HG03280 (cell line): Measurements from ENCODE around the gene CACNA1E.

Experiments used
- ATAC-seq: cut with Tn5 transposase; IDR thresholded peaks from one replicate; pipeline ENCODE4 v1.9.1; 2021; ENCODE audit warnings: mild to moderate bottlenecking, moderate library complexity; ENCODE audit not compliant: unreplicated experiment

The CACNA1E gene

DNA sequence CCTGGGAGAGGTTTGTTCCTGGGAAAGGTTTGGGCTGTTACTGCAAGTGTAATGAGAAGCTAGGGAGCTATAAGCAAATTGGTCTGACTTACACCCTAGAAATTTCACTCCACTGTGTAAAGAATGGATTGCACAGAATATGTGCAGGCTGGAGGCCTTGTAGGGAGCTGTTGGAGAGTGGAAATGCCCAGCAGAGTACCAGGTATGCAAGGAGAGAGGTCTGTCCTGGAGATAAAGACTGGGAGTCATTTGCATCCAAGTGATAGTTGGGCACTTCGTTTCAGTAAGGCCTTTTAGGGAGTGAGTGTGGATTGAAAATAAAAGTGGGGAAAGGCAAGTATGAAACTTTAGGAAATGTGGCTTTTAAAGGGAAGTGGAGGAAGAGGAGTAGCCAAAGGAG lies 75.8 kb downstream of the CACNA1E start:
- no peak for ATAC-seq

DNA sequence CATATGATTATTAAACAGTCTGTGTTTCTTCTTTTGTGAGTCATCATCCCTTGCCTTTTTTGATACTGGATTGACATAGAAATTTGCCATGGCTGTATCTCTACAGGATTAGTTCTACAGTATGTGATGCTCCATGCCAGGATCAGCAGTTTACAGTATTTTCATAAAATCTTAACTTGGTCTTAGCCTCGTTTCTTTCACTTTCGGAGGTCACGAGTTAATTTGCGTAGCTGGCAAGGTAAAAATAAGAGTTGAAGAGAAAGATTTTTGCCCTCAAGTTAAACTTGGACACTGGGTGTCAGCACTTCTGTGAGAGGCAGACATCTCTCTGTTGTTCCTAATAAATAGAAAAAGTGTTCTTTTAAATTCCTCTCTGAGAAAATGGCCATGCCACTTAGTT lies 79.1 kb downstream of the CACNA1E start:
- ATAC-seq = no peak

DNA sequence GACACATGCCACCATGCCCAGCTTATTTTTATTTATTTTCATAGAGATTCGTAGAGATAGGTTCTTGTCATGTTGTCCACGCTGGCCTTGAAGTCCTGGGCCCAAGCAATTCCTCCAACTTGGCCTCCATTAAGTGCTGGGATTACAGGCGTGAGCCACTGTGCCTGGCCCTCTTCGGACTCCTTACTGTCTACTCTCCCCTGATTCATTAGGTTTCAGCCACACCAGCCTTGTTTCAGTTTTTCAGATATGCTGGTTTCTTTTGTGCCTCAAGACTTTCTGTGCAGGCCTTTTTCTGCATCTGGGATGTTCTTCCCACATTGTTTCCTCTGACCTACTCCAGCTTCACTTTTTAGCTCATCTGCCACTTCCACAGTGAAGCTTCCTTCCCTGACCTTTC lies 85.4 kb downstream of the CACNA1E start:
- no peak for ATAC-seq

DNA sequence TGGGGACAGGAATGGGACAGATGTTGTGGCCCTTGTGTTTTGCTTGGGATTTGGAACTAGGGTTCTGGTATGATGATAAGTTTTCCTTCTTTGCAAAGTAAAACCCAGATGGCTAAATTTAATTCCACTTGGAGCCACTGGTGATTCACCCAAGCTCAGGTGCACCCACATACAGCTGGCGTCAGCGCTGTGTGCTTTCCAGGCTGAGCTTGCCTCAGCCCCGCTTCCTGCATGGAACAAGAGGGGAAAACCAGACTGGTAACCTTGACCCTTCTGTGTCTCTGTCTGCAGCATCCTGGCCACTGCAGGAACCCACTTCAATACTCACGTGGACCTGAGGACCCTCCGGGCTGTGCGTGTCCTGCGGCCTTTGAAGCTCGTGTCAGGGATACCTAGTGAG lies 94.2 kb downstream of the CACNA1E start:
- ATAC-seq = no peak

DNA sequence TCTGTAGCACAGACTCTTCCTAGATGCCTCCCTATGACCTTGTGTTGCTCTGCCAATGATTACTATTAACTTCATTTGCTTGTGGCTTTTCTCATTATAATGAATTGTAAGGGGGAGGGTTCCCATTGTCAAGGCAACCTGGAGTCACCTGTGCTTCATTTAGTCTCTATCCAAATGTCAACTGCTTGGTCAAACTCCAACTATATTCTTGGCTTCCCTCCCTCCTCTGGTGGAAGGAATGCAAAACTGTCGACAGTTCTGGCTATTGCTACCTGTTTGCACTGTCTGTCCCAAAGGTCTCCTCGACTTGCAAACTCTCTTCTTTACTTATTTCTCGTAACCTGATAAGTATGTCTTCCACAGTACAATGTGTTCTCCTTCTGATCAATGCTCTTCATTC lies 100.3 kb downstream of the CACNA1E start:
- ATAC-seq = no peak

DNA sequence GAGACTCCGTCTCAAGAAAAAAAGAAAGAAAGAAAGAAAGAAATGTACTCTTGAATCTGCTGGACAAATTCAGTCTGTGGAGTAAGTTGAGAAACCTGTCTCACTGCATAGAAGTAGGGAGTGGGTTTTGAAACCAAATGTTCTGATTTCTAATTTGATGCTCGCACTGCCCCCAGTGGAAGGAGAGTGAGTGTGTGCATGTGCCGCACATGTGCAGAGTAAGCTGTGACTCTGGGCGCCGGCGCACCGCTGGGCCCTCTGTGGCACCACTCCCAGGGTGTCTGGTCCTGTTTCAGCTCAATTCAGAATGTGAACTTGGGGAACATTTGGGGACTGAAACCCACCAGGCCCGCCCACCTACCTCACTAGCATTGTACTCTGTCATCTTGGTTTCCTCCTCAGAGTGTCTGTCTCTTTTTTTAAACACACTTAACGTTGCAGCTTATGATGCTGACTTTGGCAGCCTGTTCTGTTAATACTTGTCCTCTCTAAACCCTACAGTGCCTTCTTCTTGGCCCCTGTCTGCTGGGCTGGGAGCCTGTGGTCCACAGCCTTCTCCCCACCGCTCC lies 104.6 kb downstream of the CACNA1E start:
- no peak for ATAC-seq

DNA sequence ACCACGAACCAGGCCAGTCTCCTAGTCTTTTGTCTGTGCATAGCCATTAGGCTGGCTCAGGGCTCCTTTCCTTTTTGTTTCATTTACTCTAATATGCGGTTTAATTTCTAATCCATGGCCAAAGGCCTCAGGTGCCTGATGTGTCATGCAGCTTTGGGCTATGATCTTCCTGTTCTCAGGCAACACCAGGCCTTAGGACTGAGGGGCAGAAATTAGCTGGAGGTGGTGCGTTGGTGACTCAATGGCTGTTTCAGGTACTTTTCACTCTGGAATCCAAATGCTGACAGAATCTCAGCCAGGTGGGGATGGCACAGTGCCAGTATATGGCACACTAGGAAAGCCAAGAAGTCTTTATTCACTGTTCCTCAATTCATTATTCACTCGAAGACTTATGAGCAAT lies 105.3 kb downstream of the CACNA1E start:
- ATAC-seq = no peak

DNA sequence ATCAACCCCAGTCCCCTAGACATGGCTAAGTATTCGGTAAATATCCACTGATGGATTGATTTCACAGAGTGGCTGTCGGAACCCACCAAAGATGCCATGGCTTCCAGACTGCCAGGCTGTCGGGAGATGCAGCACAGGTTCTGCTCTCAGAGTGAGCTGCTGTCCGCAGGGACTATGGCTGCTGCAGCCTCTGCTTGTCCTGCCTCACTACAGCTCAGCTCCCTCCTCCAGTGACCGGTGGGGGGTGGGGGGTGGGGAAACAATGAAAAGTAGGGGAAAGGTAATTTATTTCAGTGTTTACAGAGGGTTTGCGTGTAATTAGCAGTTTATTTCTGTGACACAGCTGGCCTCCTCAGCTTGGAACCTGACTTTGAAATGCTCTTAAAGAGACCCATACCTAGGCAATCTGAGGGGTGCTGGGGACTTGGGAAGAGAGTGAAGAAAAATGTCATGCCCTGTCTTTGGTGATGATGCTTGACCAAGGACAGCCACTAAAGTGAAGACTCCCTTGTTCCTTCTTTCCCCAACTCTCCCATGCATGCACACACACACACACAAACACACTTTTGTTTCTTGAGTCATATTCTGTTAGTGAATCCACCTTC lies 109.0 kb downstream of the CACNA1E start:
- ATAC-seq = no peak

DNA sequence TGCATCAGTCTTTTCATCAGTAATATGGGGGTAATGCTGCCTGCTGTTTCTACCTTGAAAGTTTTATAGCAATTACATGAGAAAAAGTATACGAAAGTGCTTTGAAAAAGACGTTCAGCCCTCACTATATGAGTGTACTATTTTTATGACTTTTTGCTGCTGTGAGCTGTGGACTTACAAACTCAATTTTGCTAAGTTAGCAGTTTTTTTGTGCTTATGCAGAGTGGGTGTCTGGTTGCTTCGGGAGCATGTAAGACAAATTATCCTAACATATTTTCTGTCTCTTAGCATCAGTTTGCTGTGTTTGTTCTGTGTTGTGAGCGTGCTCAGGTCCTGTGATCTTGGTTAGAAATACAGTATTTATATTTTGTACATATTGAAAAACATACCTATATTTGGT lies 109.7 kb downstream of the CACNA1E start:
- ATAC-seq = no peak

DNA sequence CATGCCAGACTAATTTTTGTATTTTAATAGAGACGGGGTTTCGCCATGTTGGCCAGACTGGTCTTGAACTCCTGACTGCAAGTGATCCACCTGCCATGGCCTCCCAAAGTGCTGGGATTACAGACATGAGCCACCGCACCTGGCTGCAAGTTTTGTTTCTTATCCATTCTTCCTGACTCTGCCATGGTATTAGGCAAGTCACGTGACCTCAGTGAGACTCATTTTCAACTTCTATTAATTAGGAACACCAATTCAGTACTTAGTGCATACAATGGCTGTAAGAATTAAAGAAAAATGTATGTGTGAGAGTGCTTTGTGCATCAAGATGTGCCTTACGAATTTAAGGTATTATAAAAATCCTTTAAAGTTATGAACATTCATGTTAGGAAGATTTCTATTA lies 111.2 kb downstream of the CACNA1E start:
- ATAC-seq = no peak

DNA sequence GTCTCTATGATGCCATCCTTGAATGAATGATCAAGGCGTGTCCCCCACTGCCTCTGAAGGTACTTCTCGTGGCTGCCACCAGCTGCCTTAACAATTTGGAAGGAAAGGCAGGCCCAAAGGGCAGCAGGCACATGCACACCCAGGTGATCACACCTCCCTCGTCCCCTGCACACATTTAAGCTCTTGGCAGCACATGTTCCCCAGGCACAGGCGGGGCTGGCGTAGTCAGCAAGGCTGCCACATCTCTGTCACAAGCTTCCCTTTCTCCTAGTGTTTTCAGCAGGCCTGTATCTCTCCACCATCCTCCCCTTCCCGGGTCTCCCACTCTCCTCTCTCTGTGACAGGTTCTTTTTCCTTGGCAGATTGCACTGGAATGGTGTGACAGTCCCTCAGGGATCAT lies 111.9 kb downstream of the CACNA1E start:
- ATAC-seq = no peak

DNA sequence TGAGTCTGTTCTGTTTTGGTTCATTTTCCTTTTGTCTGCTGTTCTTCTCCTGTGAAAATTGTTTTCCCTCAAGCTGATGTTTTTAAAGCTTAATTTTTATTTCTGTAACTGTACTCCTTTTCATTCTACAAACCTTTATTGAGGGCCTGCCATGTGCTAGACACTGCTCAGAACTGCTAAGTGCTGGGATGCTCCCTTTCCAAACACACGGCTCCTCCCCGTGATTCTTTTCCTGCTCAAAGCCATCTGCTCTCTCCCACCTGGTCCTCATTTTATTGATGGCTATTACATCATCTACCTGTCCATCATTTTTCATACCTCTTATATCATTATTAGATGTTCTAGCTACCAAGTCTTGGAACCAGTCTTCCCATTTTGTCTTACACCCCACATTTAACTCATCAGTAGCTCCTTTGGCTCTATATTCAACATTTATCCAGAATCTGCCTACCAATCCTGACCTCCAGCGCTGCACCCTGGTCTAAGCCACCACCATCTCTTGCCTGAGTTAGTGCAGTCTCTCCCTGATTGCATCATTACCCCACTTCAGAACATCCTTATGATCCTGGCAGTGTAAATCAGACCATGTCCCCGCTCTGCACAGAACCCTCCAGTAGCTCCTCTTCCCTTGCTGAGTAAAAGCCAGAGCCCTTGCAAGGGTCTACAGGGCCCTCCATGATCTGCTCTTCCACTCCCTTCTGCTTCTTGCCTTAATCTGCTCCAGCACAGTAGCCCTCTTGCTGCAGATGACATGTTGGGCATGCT lies 118.1 kb downstream of the CACNA1E start:
- ATAC-seq = no peak

DNA sequence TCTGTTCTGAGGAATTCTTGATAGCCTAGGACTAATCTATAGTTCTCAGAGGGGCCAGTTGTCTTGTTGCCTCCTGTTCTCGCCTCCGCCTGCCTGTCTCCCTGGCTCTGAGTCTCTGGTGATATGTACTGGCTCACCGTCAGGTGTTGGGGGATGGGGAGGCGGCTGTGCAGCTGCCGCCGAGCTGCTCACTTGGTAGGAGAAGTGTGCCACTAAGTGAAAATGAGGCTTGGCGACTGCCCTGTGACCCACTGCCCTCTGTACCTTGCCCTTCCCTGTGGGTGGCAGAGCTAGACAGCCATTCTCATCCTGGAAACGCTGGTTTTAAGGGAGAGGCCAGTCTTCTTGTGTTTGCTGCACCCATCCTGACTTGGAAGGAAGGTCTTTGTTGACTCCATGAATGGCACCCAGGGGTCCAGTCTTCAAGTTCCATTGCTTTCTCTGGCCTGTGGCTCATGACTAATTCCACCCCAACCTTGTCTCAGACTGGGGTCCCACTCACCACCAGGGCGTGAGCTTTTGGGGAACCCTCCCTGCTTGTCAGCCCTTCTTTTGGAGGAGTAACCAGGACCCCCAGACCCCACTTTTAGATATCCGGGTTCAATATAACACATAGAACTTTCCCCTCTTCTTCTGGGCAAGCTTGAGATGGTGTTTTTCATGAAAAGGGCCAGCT lies 120.6 kb downstream of the CACNA1E start:
- no peak for ATAC-seq

DNA sequence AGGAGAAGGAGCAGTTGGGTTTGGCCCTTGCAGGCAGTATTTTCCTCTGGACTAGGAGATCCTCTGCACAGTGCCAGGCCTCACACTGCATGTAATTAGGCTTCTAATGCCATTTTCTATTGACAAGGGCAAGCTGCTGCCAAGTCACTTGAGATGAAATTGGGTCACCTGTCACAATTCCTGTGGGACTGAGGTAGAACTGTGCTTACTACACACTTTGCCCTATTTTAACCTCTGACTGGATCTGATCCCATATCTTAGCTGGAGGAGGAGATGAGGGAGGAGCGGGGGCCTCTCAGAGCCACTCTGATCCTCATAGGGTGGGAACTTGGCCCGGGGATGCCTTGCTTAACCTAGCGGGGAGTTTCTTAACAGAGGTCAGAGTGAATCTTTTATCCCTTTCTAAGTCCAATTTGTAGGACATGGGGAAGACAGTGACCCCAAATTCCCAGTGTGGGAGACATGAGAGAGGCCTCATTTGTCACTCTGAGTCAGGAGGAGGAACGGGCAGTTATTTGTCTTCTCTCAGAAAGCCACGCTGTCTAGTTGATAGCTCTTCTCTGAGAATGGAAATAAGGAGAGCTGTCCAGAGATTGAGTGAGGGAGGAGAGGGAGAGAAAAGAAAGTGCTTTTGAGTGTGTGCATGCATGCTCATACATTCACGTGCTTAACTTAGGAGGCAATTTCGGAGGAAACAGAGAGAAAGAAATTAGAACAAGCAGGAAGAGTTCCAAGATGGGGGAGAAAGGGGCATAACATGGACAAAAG lies 121.3 kb downstream of the CACNA1E start:
- no peak for ATAC-seq

DNA sequence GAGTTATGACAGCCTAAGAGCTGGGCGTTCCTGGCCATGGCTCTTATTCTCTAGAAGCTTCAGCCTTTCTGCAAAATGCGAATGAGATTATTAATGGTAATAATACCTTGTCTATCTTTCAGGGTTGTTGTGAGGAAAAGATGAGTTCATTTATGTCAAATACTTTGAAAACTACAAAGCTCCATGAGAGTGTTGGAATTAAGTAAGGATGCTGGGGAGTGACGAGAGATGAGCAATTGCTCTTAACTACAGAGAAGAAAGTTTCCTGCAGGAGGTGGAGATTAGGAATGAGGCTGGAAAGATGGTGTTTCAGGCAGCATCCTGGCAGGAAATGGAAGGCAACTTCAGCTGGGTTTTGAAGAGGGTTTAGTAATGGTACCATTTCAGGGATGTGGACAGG lies 124.2 kb downstream of the CACNA1E start:
- ATAC-seq = no peak

DNA sequence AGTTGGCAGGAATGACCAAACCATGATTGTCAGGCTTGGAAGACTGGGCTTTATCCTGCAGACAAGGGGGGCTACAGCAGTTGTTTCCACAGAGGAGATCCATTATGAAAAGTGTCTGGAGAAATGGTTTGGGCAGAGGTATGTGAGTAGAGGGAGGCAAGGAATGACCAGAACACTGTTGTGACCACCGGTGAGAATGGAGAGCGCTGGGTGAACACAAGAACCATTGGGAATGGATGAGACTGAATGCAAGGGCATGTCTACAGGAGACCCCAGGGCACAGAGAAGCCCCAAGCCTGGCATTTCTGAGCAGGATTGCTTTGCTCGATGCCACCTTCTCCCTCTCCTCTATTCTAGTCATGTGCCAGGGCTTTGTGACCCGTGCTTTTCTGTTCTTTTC lies 125.1 kb downstream of the CACNA1E start:
- no peak for ATAC-seq

DNA sequence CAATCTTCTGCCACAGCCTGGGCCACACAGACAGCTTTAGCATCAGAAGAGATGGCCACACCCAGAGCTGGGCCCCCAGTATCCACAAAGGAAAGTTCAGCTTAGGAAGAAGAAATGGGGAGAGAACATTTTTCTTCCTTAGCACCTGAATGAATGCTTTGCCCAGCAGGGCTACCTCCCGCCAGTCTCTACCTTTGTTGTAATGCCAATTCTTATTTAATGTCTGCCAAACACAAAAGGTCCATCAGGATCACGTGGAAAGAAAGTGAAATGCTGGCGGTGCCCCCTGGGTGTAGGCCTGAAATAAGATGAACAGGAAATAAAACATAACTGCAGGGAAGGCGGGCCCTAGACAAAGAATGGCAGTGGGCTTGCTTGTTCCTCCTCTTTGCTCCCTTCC lies 125.6 kb downstream of the CACNA1E start:
- no peak for ATAC-seq

DNA sequence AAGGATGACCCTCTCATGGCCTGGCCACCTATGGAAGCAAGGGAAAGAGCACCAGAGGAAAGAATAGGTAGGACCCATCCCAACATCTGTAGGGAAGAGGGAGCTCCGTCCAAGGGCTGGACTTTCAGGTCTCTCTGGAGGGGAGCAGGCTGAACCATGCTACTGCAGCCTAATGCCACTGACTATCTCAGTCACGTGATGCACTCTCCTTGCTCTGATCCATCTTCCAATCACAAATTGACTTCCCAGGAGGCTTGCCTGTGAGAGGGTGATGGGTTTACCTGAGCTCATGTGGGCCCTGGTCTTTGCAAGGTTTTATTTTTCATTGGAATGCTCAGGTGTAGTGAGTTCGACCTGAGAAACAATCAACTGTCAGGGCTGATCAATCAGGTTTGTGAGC lies 128.8 kb downstream of the CACNA1E start:
- no peak for ATAC-seq

DNA sequence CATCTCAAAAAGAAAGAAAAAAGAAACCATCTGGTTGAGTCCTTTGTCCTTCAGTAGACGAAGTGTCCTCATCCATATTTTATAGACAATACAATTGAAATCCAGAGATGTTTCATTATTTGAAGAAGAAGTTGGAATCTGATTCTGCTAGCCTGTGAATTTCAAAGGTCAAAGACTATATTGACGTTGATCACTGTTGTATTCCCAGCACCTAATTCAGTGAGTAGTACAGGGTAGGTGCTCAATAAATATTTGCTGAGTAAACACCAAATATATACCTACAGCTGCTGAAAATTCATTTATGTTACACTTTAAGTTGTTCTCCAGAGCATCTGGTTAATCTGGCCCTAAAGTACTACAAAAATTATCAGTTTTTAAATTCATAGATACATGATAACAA lies 135.2 kb downstream of the CACNA1E start:
- ATAC-seq = no peak

DNA sequence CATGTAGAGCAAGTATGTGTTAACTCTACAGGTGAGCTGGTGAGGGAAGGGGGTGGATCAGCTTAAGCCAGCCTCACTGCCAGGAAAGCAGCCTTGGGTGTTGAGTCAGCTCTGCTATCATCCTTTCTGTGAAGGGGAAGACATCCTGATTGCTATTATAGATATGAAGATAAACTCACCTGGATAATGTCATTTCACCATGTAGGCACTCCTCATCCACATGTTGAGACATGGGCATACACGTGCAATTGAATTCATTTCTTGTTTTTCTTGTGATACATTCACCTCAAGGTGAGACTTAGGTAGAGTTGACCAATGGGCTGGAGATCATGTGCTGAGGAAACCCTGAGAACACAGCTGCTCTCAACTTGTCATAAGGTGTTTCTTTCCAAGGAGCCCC lies 136.9 kb downstream of the CACNA1E start:
- ATAC-seq = no peak

DNA sequence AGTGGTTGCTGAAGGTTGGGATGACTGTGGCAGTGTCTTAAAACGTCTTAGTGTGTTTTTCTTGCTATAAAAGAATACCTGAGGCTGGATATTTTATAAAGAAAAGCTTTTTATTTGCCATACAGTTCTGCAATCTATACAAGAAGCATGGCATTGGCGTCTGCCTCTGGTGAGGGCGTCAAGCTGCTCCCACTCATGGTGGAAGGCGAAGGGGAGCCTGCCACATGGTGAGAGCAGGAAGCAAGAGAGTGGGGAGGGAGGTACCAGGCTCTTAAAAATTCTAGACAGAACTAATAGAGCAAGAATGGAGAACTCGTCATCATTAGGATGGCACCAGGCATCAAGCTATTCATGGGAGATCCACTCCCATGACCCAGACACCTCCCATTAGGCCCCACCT lies 140.5 kb downstream of the CACNA1E start:
- no peak for ATAC-seq
